BJ (cell line): ENCODE measurements around the gene PHACTR3. TPM values are rescaled to one million over a fixed set of nuclear protein-coding genes. Genes with fewer than 3 reads are reported as not detected.

ENCODE experiments used
- CTCF ChIA-PET: fragments of 350-600 bp; formaldehyde crosslinking; extraction: SDS; loops from one replicate; lab custom pipeline; 2021; ENCODE audit warnings: antibody characterized with exemption, inconsistent platforms; lab: Yijun Ruan, JAX
- POLR2A ChIA-PET: fragments of 300-600 bp; sonication (Branson Sonifier 250); formaldehyde crosslinking; extraction: SDS; loops from one replicate; lab custom pipeline; 2021; ENCODE audit warnings: antibody characterized with exemption; lab: Charles Lee
- DNase-seq: peaks from one replicate; pipeline ENCODE4 v3.0.0-alpha.2; 2011; ENCODE audit warnings: low read depth
- H3K27me3 ChIP-seq: 2 replicates; pipeline ENCODE4 v1.6.0; 2011; ENCODE audit warnings: low read length; ENCODE audit not compliant: control insufficient read depth, insufficient read depth
- H3K36me3 ChIP-seq: 2 replicates; pipeline ENCODE4 v1.5.1; 2011; ENCODE audit warnings: low read length; ENCODE audit not compliant: control insufficient read depth, insufficient read depth
- H3K4me3 ChIP-seq: 2 replicates; pipeline ENCODE4 v1.5.1; 2011; ENCODE audit warnings: low read depth, mild to moderate bottlenecking, control low read depth, low read length
- polyA plus RNA-seq: library from polyadenylated mRNA; depleted of rRNA; stranded (reverse); fragments of >200 nt; gene quantifications from 2 replicates; pipeline ENCODE4 v1.2.3, GENCODE V29; 2011
- TF ChIP-seq, protein P1 (sequence below): IDR thresholded peaks from 2 replicates; pipeline ENCODE4 v1.5.1; 2011; ENCODE audit warnings: low read depth, mild to moderate bottlenecking, control low read depth, inconsistent platforms, low read length, moderate library complexity; ENCODE audit not compliant: insufficient read depth

PHACTR3 gene
- polyA plus RNA-seq, 1 experiment, result not detected

DNA sequence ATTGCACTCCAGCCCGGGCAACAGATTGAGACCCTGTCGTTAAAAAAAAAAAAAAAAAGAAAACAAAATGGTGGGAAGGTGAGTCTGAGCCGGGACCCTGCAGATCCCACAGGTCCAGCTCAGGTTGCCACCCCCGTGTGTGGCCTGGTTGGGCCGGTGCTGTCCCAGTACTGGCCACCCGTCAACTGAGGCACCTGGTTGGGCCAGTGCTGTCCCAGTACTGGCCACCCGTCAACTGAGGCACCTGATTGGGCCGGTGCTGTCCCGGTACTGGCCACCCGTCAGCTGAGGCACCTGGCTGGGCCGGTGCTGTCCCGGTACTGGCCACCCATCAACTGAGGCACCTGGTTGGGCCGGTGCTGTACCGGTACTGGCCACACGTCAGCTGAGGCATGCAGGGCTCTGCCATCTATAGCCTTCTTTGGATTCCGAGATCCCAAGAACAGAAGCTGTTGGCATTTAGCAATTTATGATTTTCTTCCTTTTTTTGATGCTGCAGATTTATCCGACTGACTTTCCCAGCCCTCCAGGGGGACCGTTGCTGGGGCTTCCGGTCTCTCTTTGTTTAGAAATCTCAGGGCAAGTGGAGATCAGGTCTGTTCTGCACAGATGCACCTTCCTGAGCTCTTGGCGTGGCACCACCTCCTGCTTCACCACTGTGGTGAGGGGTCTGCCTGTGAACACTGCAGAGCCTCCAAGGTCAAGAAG is 215.3 kb downstream of the PHACTR3 start:
- Histone ChIP-seq H3K36me3 (no peaks in the 10 kb centered on the region), H3K4me3 (no peak overlapping the region), H3K27me3 (no peaks in the 10 kb centered on the region)
- TF ChIP-seq, protein P1, sequence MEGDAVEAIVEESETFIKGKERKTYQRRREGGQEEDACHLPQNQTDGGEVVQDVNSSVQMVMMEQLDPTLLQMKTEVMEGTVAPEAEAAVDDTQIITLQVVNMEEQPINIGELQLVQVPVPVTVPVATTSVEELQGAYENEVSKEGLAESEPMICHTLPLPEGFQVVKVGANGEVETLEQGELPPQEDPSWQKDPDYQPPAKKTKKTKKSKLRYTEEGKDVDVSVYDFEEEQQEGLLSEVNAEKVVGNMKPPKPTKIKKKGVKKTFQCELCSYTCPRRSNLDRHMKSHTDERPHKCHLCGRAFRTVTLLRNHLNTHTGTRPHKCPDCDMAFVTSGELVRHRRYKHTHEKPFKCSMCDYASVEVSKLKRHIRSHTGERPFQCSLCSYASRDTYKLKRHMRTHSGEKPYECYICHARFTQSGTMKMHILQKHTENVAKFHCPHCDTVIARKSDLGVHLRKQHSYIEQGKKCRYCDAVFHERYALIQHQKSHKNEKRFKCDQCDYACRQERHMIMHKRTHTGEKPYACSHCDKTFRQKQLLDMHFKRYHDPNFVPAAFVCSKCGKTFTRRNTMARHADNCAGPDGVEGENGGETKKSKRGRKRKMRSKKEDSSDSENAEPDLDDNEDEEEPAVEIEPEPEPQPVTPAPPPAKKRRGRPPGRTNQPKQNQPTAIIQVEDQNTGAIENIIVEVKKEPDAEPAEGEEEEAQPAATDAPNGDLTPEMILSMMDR, result no peak
- ChIA-PET CTCF (no interaction called here), POLR2A (no interaction called here)
- DNase-seq, result no peak

DNA sequence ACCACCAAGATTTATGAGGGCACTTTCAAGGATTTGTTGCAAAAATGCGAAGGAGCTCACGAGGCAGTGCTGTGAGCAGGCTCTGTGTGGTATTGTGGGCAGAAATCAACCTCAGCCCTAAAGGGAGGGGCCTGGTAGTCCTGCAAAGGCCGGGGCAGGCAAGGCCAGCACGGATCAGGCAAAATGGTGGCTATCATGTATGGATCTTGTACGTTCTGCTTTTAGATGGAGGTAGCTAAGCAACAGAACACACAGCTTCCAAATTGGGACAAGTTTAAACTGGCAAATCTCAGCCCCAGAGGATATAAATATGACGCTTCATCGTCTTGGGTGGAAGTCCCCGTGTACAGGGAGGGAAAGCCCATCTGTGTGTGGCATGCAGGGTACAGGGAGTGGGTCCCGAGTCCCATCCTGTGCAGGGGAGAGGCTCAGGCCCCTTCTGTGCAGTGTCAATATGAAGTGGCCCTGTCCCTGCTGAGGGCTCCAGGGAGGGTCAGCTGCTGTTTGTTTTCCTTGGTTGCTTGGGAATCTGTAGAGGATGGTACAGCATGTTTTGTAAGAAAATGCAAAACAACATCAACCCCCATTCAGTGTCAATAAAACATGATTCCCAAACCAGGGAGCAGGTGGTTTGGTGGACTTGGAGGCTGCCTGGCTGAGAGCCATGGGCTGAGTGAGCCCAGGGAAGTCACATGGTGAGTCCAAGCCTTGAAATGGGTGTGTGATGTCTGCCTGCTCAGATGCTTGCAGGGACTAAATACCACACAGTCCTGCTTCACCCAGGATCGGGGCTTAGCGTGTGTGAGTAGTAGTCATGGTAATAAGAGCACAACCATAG is 216.1 kb downstream of the PHACTR3 start:
- H3K36me3 ChIP-seq, result no peaks in the 10 kb centered on the region
- ChIA-PET CTCF (interaction anchor here (1.1 kb wide), 1 partner anchor 32 kb away, joined by 3 read pairs; no protein-coding TSS in a partner anchor), POLR2A (no interaction called here)
- DNase-seq, result no peak
- H3K27me3 ChIP-seq, result no peaks in the 10 kb centered on the region
- H3K4me3 ChIP-seq, result no peak overlapping the region
- TF ChIP-seq, protein P1, result no peak

DNA sequence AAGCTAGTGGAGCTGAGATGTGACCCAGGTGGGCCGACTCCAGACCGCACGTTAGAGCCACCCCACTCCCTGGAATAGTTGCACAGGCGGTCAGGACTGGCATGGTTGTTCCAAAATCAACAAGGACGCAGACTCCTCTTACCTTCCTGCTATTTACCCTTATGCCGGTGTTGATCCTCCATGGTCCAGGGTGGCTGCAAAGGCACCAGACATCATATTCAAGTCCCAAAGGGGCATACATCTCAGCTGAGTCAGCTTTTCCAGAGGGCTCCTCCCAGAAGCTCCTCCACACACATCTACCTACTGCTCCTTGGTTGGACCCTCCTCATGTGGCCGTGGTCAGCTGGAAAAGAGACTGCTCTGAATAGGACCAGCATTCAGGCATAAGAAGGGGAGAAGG is 216.9 kb downstream of the PHACTR3 start:
- CTCF ChIA-PET, result interaction anchor here (1.1 kb wide), 1 partner anchor 32 kb away, joined by 3 read pairs; no protein-coding TSS in a partner anchor
- Histone ChIP-seq H3K27me3 (no peaks in the 10 kb centered on the region), H3K4me3 (no peak overlapping the region), H3K36me3 (no peaks in the 10 kb centered on the region)
- TF ChIP-seq, protein P1, result no peak
- no peak for DNase-seq
- POLR2A ChIA-PET, result no interaction called here

DNA sequence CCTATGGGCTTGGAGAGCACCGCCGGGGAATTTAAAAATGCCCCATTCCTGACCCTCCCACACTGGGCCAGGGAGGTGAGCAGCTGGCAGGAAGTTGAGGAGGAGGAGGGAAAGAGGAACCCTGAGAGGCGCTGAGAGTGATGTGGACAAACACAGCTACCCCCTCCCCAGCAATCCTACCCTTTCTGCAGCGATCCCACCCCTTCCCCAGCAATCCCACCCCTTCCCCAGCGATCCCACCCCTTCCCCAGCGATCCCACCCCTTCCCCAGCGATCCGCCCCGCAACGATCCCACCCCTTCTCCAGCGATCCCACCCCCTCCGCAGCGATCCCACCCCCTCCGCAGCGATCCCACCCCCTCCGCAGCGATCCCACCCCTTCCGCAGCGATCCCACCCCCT is 217.4 kb downstream of the PHACTR3 start:
- POLR2A ChIA-PET, result no interaction called here
- CTCF ChIA-PET, result interaction anchor here (1.1 kb wide), 1 partner anchor 31 kb away, joined by 3 read pairs; no protein-coding TSS in a partner anchor
- H3K4me3 ChIP-seq, result no peak overlapping the region
- no peaks in the 10 kb centered on the region for H3K36me3 ChIP-seq
- DNase-seq, result no peak
- H3K27me3 ChIP-seq, result no peaks in the 10 kb centered on the region
- TF ChIP-seq, protein P1, result no peak
